ENCODE measurements around the gene KRTAP4-12. TPM values are rescaled to one million over a fixed set of nuclear protein-coding genes. Genes with fewer than 3 reads are reported as not detected.
"Not testable (repeated sequence)": the region's sequence is repeated elsewhere in the genome, so short reads cannot be mapped to it uniquely, and the experiment has no call there.

Gene KRTAP4-12
- total RNA-seq, 3 donors from 2014 or later, result not detected

DNA sequence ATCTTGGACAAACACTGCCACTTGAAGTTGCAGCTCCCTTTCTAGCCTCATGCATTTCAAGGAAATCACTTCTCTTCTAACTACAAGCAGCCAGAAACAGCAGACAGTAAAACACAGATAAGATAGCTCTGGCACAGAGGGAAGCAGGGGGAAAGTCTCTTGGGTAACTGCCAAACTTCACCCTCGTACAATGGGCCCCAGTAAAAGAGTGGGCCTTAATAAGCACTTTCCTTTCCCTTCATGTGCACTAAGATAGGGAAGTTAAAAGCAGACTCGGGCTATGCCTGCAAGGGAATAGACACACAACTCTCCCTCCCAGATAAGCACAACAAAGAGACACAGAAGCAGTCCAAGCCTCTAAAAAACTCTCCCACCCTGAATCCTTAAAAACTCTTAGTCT is 29.9 kb upstream of the KRTAP4-12 start:
- no peaks in the 10 kb centered on the region for H3K4me1 ChIP-seq (ENCODE audit: low read depth)
- ATAC-seq, result no peak
- no peaks in the 10 kb centered on the region for H3K9me3 ChIP-seq
- H3K4me3 ChIP-seq, result no peak overlapping the region
- intact Hi-C loops (cut with DNase I, micrococcal nuclease), result no loop called here
- no peak for TF ChIP-seq CTCF (IDR thresholded peaks at IDR 0.05)
- no peak for DNase-seq
- no peaks in the 10 kb centered on the region for H3K36me3 ChIP-seq (ENCODE audit: low read depth)

GRCh38 chr17:41151525-41151924 is 27.5 kb upstream of the KRTAP4-12 start:
- DNase-seq, result no peak
- Histone ChIP-seq H3K9me3 (no peaks in the 10 kb centered on the region), H3K36me3 (ENCODE audit: low read depth) (no peaks in the 10 kb centered on the region), H3K4me1 (ENCODE audit: low read depth) (no peaks in the 10 kb centered on the region), H3K4me3 (no peak overlapping the region)
- TF ChIP-seq CTCF (IDR thresholded peaks at IDR 0.05), result no peak
- ATAC-seq, result no peak
- intact Hi-C loops (cut with DNase I, micrococcal nuclease), result no loop called here

DNA sequence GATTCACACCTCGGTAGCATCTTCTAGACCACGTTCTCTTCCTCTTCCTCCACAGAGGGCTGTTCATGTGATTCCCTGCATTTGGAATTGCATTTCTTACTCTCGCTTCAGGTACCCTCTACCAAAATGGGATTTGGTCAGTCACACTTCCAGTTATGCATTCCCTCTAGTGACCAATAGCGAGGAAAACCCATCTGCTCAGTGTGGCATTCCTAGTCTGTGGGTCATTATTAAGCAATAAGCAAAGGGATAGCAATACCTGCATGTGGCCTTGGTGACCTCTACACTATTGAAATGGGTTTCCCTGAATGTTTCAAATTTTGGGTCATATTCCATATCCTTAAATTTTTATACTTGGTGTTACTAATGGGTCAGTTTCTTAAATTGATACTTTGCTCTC is 26.0 kb upstream of the KRTAP4-12 start:
- no peak for TF ChIP-seq CTCF (IDR thresholded peaks at IDR 0.05)
- ATAC-seq, result no peak
- intact Hi-C loops (cut with DNase I, micrococcal nuclease), result no loop called here
- no peak for DNase-seq
- H3K4me3 ChIP-seq, result no peak overlapping the region
- no peaks in the 10 kb centered on the region for H3K9me3 ChIP-seq
- H3K36me3 ChIP-seq (ENCODE audit: low read depth), result no peaks in the 10 kb centered on the region
- no peaks in the 10 kb centered on the region for H3K4me1 ChIP-seq (ENCODE audit: low read depth)

DNA sequence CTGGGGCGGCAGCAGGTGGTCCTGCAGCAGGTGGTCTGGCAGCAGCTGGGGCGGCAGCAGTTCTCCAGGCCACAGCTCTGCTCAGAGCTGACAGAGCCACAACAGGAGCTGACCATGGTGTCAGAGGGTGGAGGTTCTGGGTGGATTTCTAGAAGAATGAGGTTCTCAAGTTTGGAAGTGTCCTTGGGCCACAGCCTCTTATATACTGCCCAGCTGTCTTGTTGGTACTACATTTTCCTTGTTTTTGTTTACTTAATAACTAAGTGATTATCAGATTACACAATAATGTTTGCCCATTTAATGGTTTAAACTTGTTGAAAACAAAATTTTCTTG is 25.6 kb upstream of the KRTAP4-12 start, which contains the start of gene KRTAP4-5:
Gene KRTAP4-5, minus strand, starts transcription at position 174 of the 334 bp plus-strand sequence. Its CDS starts 58 bp downstream, at position 116.
- Histone ChIP-seq H3K4me1 (ENCODE audit: low read depth) (no peaks in the 10 kb centered on the region), H3K36me3 (ENCODE audit: low read depth) (no peaks in the 10 kb centered on the region), H3K9me3 (no peaks in the 10 kb centered on the region), H3K4me3 (no peak within 1 kb of the TSS)
- intact Hi-C loops (cut with DNase I, micrococcal nuclease), result no loop called here
- TF ChIP-seq CTCF (IDR thresholded peaks at IDR 0.05), result no peak
- ATAC-seq (no peak), DNase-seq (no peak)

DNA sequence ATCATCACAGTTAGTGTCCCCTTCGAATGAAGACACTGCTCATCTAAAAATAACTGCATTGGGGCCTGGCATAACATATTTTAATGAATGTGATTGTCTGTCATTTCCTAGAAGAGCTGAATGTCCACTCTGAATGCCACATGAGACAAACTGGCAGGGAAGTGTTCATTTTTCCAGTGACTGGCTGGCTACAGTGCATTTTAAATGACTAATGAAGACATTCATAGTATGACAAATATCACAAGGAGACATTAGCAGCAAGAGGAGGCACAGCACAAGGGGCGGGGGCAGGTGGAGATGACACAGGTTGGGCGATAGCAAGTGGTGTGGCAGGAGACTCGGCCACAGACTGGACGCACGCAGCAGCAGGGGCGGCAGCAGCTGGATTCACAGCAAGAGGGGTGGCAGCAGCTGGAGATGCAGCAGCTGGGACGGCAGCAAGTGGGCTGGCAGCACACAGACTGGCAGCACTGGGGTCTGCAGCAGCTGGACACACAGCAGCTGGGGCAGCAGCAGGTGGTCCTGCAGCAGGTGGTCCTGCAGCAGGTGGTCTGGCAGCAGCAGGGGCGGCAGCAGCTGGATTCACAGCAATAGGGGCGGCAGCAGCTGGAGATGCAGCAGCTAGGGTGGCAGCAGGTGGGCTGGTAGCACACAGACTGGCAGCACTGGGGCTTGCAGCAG is 25.1 kb upstream of the KRTAP4-12 start:
- H3K4me1 ChIP-seq (ENCODE audit: low read depth); intact Hi-C loops (cut with DNase I, micrococcal nuclease); H3K4me3 ChIP-seq; ATAC-seq; H3K9me3 ChIP-seq; DNase-seq; H3K36me3 ChIP-seq (ENCODE audit: low read depth): not testable (repeated sequence)

- no peak for DNase-seq
- no peak for TF ChIP-seq CTCF (IDR thresholded peaks at IDR 0.05)
- intact Hi-C loops (cut with DNase I, micrococcal nuclease), result no loop called here
- no peak for ATAC-seq
- no peaks in the 10 kb centered on the region for H3K36me3 ChIP-seq (ENCODE audit: low read depth)
- no peaks in the 10 kb centered on the region for H3K4me1 ChIP-seq (ENCODE audit: low read depth)
- H3K9me3 ChIP-seq, result peaks cover 10% of the 10 kb centered on the region
- H3K4me3 ChIP-seq, result no peak overlapping the region
Measured at GRCh38 chr17:41147531-41148204, 23.7 kb upstream of the KRTAP4-12 start.

Data from mucosa of descending colon (tissue), 3 donors.